ENCODE data around the gene CNEP1R1.

DNA sequence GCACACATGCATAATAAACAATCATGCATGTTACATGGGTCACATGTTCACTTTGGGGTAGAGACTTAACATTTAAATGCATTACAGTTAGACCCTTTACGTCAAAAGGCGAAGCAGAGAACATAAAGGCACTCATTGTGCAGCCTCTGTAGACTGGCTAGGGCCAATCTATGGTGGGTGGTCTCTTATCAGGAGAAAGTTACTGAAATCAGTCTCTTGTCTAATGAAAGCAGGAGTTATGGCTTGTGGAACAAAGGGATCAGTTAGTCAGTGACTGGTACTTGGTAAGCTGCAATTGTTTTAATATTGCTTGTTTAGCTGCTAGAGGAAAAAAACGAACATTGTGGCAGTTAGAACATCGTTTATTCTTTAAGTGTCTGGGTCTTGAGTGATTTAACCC is 1.4 kb upstream of the CNEP1R1 start:
- TF ChIP-seq LEF1 (IDR thresholded peaks at IDR 0.05) (no peak), XRCC5 (IDR thresholded peaks at IDR 0.05; ENCODE audit: low read depth, low read length) (no peak), GABPA (tag; conservative IDR thresholded peaks at IDR 0.05; ENCODE audit: low read depth) (no peak), MAZ (CRISPR knock-in tag; conservative IDR thresholded peaks at IDR 0.05 in 1 of 2, IDR thresholded peaks at IDR 0.05 in 1 of 2) (no peak), CBFB (CRISPR knock-in tag; IDR thresholded peaks at IDR 0.05) (no peak), EZH2 (IDR thresholded peaks at IDR 0.05; ENCODE audit: borderline replicate concordance, low read depth, low read length) (no peak), HNRNPLL (IDR thresholded peaks at IDR 0.05; ENCODE audit: low read depth, low read length, poor library complexity, severe bottlenecking) (no peak), ZNF146 (CRISPR knock-in tag; IDR thresholded peaks at IDR 0.05; ENCODE audit: unreplicated experiment) (no peak), SRSF3 (IDR thresholded peaks at IDR 0.05; ENCODE audit: insufficient read depth, low read length) (no peak)
- TF ChIP-seq, protein P1, sequence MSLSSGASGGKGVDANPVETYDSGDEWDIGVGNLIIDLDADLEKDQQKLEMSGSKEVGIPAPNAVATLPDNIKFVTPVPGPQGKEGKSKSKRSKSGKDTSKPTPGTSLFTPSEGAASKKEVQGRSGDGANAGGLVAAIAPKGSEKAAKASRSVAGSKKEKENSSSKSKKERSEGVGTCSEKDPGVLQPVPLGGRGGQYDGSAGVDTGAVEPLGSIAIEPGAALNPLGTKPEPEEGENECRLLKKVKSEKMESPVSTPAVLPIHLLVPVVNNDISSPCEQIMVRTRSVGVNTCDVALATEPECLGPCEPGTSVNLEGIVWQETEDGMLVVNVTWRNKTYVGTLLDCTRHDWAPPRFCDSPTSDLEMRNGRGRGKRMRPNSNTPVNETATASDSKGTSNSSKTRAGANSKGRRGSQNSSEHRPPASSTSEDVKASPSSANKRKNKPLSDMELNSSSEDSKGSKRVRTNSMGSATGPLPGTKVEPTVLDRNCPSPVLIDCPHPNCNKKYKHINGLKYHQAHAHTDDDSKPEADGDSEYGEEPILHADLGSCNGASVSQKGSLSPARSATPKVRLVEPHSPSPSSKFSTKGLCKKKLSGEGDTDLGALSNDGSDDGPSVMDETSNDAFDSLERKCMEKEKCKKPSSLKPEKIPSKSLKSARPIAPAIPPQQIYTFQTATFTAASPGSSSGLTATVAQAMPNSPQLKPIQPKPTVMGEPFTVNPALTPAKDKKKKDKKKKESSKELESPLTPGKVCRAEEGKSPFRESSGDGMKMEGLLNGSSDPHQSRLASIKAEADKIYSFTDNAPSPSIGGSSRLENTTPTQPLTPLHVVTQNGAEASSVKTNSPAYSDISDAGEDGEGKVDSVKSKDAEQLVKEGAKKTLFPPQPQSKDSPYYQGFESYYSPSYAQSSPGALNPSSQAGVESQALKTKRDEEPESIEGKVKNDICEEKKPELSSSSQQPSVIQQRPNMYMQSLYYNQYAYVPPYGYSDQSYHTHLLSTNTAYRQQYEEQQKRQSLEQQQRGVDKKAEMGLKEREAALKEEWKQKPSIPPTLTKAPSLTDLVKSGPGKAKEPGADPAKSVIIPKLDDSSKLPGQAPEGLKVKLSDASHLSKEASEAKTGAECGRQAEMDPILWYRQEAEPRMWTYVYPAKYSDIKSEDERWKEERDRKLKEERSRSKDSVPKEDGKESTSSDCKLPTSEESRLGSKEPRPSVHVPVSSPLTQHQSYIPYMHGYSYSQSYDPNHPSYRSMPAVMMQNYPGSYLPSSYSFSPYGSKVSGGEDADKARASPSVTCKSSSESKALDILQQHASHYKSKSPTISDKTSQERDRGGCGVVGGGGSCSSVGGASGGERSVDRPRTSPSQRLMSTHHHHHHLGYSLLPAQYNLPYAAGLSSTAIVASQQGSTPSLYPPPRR (CRISPR knock-in tag; IDR thresholded peaks at IDR 0.05; ENCODE audit: borderline replicate concordance), result no peak
- TF ChIP-seq, protein P2, sequence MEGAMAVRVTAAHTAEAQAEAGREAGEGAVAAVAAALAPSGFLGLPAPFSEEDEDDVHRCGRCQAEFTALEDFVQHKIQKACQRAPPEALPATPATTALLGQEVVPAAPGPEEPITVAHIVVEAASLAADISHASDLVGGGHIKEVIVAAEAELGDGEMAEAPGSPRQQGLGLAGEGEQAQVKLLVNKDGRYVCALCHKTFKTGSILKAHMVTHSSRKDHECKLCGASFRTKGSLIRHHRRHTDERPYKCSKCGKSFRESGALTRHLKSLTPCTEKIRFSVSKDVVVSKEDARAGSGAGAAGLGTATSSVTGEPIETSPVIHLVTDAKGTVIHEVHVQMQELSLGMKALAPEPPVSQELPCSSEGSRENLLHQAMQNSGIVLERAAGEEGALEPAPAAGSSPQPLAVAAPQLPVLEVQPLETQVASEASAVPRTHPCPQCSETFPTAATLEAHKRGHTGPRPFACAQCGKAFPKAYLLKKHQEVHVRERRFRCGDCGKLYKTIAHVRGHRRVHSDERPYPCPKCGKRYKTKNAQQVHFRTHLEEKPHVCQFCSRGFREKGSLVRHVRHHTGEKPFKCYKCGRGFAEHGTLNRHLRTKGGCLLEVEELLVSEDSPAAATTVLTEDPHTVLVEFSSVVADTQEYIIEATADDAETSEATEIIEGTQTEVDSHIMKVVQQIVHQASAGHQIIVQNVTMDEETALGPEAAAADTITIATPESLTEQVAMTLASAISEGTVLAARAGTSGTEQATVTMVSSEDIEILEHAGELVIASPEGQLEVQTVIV (CRISPR knock-in tag; IDR thresholded peaks at IDR 0.05; ENCODE audit: borderline replicate concordance), result no peak
